HG02678 (cell line): ENCODE results near the gene SSB.
"Not testable (repeated sequence)": the region's sequence is repeated elsewhere in the genome, so short reads cannot be mapped to it uniquely, and the experiment has no call there.

Experiments used
- ATAC-seq: cut with Tn5 transposase; IDR thresholded peaks from one replicate; pipeline ENCODE4 v1.9.1; 2021; ENCODE audit warnings: mild to moderate bottlenecking, moderate library complexity; ENCODE audit not compliant: unreplicated experiment

Gene SSB

GRCh38 chr2:169827272-169828140 is 28.8 kb downstream of the SSB start, which contains the start of gene UBR3:
TSS of gene UBR3 (plus strand) at chr2:169827454. CDS start at chr2:169827508, 54 bp downstream.
- peak; percentile 83 for ATAC-seq

GRCh38 chr2:169828141-169828811 is 29.6 kb downstream of the SSB start:
- ATAC-seq, result peak; percentile 25

GRCh38 chr2:169834401-169834800 is 35.7 kb downstream of the SSB start:
- no peak for ATAC-seq

DNA sequence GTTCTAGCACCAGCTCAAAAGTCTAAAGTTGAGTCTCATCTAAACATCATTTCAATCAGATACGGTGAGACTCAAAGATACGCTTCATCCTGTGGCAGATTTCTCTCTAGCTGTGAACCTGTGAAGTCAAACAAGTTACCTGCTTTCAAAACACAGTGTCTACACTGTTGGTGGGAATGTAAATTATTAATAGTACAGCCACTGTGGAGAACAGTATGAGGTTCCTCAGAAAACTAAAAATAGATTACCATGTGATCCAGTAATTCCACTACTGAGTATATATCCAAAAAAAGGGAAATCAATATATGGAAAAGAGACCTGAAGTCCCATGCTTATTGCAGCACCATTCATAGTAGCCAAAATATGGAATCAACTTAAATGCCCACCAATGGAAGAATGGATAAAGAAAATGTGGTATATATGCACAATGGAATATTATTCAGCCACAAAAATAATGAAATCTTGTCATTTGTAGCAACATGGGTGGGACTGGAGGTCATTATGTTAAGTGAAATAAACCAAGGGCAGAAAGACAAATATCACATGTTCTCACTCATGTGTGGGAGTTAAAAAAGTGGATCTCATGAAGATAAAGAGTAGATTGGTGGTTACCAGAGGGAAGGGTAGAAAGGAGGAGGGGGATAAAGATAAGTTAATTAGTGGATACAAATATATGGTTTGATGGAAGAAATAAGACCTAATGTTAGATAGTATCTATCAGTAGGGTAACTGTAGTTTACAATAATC is 40.2 kb downstream of the SSB start:
- no peak for ATAC-seq

GRCh38 chr2:169839954-169840746 is 41.5 kb downstream of the SSB start:
- no peak for ATAC-seq

DNA sequence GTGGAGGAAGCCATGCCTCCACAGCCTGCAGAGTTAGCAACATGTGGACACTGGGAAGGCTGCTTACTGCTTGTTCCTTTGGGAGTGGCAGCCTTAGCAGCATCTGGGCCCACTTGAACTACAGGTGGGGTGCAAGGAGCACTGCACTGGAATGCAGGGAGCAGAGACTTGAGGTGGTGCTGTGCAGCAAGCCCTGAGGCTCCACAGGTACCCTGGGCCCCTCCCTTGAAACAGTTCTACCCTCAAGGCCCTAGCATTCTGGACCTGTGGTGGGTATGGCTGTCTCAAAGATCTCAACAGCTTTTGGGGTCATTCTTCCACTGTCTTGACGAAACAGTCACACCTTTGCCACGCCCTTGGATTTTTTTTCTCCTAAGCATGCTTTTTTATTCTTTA is 42.1 kb downstream of the SSB start:
- ATAC-seq, result no peak

DNA sequence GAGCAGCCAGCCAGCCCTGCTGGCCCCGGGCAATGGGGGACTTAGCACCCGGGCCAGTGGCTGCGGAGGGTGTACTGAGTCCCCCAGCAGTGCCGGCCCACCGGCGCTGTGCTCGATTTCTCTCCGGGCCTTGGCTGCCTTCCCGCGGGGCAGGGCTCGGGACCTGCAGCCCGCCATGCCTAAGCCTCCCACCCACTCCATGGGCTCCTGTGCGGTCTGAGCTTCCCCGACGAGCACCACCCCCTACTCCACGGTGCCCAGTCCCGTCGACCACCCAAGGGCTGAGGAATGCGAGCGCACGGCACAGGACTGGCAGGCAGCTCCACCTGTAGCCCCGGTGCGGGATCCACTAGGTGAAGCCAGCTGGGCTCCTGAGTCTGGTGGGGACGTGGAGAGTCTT is 43.0 kb downstream of the SSB start:
- not testable (repeated sequence) for ATAC-seq

DNA sequence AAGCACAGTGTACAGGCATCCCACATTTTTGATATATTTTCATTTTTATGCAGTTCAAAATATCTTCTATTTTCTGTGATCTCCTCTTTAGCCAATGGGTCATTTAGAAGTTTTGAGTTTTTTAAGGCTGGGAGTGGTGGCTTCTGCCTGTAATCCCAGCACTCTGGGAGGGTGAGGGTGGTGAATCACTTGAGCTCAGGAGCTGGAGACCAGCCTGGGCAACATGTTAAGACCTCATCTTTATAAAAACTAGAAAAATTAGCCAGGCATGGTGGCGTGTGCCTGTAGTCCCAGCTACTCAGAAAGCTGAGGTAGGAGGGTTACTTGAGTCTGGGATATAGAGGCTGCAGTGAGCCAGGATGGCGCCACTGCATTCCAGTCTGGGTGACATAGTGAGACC is 46.3 kb downstream of the SSB start:
- no peak for ATAC-seq

DNA sequence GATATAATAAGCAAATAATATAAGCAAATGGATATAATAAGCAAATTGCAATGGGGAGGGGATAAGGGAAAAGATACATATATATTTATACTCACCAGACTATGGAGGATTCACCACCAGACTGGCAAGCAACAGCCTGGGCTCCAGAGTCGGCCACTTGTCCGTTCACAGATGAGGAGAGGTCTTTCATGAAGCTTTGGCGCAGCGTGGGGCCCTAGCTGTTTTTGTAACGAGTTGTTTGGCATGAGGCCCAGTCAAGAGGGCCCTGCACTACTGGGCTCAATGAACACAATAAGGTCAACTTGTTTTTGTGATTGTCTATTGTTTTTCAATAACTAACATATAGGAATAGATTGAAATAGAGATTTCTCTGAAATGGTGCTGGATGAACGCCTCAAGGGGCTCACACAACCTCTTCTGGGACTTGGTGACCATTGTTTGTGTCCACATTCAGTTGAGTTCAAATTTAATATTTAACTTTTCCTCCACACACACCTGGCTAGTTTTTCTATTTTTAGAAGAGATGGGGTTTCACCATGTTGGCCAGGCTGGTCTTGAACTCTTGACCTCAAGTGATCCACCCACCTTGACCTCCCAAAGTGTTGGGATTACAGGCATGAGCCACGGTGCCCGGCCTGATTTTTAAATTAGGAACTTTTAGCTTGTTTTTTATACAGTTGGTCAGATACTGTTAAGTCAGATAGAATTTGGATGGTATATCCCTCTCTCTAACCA is 50.5 kb downstream of the SSB start:
- not testable (repeated sequence) for ATAC-seq

DNA sequence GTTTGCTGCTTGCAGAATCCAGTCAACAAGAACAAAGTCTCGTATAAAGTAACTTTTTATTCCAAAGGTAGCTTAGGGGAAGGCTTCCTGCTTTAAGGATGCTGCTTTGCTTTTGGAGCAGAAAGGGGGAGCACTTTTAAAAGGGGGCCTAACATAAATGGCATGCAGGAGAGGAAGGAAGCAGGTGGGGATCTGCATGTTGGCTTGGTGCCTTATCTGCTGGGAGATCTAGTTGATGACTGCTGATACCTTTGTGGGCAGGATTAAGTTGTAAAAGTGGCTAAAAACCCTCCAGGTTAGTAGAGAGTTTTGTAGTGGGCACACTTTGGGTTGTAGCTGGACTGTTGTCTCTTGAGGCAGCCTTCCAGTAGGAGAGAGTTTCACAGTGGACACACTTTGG is 51.0 kb downstream of the SSB start:
- ATAC-seq, result no peak

DNA sequence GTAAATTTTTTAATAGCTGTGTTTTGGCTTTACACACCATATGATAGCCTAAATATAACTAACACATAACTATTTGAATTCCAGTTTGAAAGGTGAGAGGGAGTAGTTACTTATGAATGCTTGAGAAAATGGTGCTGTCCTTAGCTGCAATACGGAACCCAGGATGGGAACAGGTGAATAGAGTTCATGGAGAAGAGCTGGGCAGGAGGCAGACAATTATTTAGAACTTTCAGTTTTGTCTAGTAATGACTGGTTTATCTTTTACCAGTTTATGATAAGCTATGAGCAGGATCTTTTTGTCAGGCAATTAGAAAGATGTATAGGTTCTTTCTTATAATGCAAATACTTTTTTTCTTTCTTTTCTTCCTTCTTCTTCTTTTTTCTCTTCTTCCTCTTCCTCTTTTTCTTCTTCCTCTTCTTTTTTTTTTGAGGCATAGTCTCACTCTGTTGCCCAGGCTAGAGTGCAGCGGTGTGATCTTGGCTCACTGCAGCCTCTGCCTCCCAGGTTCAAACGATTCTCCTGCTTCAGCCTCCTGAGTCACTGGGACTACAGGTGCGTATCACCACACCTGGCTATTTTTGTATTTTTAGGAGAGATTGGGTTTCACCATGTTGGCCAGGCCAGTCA is 54.5 kb downstream of the SSB start:
- no peak for ATAC-seq

GRCh38 chr2:169855281-169856258 is 56.9 kb downstream of the SSB start:
- not testable (repeated sequence) for ATAC-seq

- ATAC-seq, result no peak
Observed at GRCh38 chr2:169859423-169859822, 60.8 kb downstream of the SSB start.

DNA sequence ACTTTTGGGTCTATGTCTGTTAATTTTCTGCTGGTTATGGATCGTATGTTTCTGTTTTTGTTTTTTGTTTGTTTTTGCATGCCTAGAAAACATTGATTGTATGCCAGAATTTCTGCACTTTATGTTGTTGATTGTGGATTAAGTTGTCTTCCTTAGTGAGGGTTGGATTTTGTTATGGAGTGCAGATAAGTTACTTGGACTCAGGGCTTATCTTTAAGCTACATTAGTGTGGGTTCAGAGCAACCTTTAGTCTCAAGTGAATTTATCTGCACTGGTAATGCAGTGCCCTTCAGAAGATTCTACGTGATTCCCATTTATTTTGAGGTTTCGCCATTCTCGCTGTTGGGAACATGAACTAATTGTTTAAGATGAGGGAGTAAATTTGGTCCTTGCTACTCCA is 61.5 kb downstream of the SSB start:
- ATAC-seq, result no peak
